NCI-H526 (cell line): ENCODE data around the gene CAPN15.
A peak's percentile ranks its signal among the peaks of the same experiment; 100 is the strongest.

Experiments
- DNase-seq, 2 experiments: peaks; one replicate each; lab custom pipeline; 2025; lab: John Stamatoyannopoulos, UW

Gene CAPN15

DNA sequence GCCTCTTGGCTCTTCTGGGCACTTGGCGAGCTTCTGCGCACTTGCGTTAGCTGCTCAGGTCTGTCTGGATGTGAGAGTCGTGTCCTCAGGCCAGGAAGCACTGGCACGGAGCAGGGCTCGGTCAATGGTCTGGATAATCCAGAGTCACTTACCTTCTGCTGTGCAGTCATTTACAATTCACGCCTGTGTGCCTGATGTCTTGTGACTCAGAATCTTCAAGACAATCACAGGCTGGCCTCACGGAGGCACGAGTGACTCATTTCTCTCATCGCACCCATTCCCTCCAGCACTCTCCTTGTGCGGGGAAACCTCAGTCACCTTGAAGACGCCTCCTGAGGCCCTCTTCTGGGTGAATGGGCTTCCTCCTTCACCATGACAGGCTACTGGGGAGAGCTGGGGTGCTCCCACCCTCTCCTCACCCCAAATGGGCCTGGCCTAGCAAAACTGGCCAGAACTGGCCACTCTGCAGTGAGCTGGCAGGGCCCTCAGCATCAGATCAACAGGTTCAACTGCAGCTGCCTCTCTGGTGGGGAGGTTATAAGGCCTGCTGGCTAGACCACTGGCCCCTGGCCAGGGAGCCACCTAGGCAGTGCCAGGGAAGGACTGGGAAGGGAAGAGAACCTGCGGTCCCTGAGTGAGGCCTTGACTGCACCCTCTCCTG is 1.9 kb upstream of the CAPN15 start:
- DNase-seq: no peak

DNA sequence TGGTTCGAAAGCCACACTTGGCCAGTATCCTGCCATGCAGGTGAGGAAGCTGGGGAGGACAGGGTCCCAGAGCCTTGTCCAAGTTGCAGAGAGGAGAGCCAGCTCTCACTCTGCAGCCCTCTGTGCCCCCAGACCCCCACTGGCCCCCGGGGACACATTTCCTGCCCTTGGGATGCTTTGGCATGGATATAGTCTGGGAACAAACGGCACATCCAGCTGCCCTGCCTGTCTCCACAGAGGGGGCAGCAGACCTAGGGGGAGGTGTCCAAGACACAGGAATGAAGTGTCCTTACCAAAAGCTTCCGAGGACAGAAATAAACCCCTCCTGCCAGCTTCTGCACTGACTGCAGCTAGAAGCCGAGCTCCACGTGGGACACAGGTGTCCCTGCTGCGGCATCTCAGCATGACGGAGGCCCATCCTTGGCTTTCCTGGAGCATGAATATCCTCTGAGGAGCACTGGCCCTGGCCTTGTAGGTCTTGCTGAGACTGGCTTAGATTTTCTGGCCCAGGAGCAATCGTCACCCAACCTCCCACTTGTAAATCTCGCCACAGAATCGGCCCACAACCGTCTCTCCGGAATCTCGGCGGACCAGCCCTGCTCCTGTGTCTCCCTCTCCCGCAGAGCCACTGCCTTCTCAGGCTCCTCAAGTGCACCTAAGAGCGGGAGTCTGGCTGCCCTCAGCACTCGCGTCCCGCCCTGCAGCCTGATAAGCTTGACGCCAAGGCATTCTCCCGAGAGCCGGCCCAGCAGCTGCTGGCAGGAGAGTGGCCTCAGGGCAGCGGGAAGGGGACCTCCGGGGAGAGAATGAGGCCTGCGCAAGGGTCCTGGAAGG is 1.1 kb upstream of the CAPN15 start:
- DNase-seq: peak; percentile 45 to 56

GRCh38 chr16:528111-529011 is 849 bp downstream of the CAPN15 start:
- no peak for DNase-seq

DNA sequence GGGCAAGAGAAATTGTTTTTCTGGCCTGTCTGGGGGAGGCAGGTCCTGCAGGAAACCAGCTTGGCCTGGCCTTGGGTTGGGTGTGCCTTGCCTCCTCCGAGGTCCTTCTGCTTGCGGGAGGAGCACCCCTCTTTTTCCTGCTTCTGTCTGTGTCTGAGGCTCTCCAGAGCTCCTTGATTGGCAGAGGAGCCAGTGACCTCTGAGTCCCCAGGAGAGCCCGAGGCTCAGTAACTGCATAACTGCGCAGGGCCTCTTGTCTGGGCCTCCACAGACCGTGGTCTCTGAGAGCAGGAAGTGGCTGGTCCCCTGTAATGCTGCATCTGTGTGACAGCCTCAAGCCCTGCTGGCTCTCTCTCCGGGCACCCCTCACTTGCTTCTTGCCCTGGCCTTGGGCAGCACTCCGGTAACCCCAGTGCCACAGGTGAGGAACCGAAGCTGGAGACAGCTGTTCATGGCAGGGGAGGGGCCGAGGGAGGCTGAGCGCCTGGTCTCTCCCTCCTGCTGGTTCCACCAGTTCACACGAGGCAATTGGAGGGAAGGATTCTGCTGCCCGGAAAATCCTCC is 1.6 kb downstream of the CAPN15 start:
- no peak for DNase-seq

- DNase-seq: no peak
These were observed 2.8 kb downstream of the CAPN15 start for GRCh38 chr16:530111-530817.

- no peak for DNase-seq
These were observed 4.1 kb downstream of the CAPN15 start for GRCh38 chr16:531494-532125.

GRCh38 chr16:533391-534123 is 6.0 kb downstream of the CAPN15 start:
- DNase-seq: peak; percentile 61 to 83

DNA sequence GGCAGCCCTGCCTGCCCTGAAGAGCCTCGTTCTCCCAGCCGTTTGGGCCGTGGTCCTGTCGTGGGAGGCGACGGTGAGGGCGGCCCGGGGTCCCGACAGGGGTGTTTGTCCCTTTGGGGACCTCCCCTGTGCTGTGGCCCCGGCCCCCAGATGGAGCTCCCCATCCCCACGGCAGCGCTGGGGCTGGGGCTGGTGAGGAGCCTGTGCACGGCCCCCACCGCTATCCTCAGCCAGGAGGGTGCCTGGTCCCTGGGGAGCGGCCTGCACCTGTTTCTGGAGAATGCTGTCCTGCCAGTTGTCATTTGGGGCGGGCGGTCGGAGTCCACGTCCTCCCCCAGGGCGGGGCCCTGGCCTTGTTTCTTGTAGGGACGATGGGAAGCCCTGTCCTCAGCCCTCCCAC is 6.6 kb downstream of the CAPN15 start:
- peak in 1 of 2 experiments; percentile 74 for DNase-seq

GRCh38 chr16:534856-535445 is 7.4 kb downstream of the CAPN15 start:
- DNase-seq: no peak

- no peak for DNase-seq
These were observed 8.2 kb downstream of the CAPN15 start for GRCh38 chr16:535446-536405.

DNA sequence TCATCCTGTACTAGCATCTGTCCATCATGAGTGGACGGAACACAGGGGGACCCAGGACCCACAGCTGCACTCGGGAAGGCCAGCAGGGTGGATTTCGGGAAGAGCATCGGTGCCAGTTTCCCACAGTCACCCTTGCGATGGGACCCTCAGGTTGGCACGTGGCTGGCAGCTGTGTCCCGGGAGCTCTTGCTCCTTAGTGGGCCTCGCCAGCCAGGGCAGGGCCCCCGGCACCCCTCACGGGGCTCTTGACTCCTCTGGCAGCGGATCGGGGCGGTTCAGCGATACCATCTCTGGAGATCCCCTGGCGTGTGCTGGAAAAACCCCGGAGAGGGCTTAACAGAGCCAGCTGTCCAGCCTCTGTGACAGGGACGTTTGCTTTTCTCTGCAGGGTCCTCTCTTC is 9.2 kb downstream of the CAPN15 start:
- no peak for DNase-seq

DNA sequence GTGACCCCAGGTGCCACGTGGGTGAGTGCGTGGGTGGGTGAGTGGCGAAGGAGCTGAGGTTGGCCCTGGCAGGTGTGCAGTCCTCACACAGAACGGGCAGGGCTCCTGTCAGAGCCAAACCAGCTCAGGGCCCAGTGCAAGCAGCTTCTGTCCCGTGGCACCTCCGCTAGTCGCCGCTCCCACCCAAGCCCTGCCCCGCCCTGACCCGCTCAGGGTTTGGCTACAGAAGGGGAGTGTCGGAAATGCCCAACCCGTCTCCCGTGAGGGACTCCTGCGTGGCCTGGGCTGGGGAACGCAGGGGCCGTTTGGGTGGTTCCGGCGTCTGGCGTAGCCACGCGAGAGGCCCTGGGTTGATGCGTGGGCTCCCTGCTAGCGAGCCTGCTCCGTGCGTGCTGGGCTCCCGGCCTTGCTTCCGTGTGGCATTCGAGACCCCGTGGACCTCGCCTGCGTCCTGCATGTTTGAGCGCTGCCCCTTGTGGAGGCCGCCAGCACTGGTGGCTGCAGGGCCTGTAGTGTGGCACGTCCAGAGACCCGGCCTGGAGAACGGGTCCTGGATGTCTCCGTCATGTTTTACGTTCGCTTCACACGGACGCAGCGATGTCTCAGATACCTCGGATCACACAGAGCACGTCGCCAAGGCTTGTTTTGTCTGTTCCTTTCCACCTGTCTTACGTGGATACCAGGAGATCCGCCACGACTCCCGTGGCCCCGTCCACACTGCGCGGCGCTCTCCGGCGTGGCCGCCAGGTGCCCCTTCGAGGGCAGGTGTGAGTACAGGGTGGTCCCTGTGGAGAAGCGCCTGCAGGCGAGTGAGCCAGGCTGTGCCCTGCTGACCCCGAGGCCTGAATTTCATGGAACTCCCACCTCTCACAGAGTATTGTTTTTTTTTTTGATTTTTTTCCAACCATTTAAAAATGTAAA is 10.2 kb downstream of the CAPN15 start:
- DNase-seq: no peak

DNA sequence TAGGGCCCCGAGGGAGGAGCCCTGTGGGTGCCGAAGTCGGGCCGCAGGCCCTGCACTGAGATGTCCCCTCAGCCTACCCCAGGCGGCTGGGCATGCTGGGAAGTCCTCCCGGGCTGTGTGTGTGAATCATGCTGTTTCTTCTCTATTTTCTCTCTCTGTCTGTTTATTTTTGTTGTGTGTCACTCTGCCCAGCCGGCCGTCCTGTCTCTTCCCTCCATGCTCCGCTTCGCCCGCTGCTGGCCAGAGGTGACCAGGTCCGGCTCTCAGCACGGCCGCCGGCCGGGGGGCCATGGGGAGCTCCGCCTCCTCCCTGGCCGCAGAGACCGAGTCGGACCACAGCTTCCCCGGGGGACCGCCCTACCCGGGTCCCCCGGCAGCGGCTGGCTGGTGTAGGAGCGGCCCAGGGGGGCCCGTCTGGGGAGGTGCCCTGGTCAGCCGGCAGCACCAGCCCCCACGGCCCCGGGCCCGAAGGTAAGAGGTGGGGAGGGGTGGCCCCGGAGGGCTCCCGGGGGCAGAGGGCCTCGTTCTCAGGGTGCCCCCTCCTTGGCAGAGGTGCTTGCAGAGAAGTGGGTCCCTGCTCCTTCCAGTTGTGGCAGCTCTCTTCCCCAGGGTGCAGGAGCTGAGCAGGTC is 12.5 kb downstream of the CAPN15 start:
- DNase-seq: no peak

DNA sequence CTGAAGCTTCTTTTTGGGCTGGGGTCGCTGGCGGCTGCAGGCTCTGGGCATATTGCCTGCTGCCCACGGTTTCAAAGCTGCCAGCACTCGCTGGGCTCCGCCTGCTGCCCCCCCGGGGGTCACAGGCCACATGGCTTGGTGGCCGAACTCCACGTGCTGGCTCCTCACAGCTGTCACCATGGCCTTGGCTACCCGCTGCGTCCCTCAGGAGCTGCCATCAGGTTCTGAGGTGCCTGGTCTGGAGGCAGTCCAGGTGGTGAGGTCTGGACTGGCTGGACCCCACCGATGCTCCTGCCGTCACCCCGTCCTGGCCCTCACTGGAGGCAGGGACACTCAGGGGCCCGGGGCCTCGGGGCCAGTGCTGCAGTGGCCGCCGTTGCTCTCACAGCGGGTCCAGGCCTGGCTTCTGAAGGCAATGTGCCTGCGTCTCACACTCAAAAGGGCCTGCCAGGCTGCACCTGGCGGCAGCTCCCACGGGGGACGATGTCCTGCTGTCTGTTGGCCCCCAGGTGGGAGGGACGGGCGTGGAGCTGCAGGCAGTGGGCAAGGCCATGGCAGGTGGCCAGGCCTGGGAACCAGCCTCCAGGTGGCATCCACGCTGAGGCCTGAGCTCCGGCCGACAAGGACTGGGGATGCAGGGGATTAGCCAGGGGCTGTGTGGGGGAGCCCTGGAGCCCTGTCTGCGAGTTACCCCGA is 13.3 kb downstream of the CAPN15 start:
- DNase-seq: no peak

- no peak for DNase-seq
These were observed 16.0 kb downstream of the CAPN15 start for GRCh38 chr16:543301-544164.

- DNase-seq: no peak
These were observed 17.0 kb downstream of the CAPN15 start for GRCh38 chr16:544517-544916.
